Central memory CD8-positive, alpha-beta T cell (primary cell): ENCODE results near the gene CCDC192.
A peak's percentile ranks its signal among the peaks of the same experiment; 100 is the strongest.

Source experiments
- ATAC-seq: fragments of 150-1000 bp; cut with Tn5 transposase; replicated peaks from 2 replicates; pipeline ENCODE4 v1.10.0; 2022; ENCODE audit warnings: mild to moderate bottlenecking, moderate FRiP score, moderate number of reproducible peaks; ENCODE audit not compliant: poor library complexity, severe bottlenecking; ENCODE audit errors: extremely low read depth
- DNase-seq, 2 donors: peaks; one replicate each; pipeline ENCODE4 v3.0.0; 2021; ENCODE audit warnings: low spot score in 2 of 2
- H3K27ac Mint-ChIP-seq: one replicate; pipeline ENCODE4 v1.8.0; 2022; ENCODE audit warnings: low read depth, mild to moderate bottlenecking, moderate library complexity, mixed read lengths
- H3K27me3 Mint-ChIP-seq: one replicate; pipeline ENCODE4 v1.8.0; 2022; ENCODE audit warnings: mixed read lengths
- H3K36me3 Mint-ChIP-seq: one replicate; pipeline ENCODE4 v1.8.0; 2022; ENCODE audit warnings: mild to moderate bottlenecking, moderate library complexity, mixed read lengths; ENCODE audit not compliant: insufficient read depth
- H3K4me1 Mint-ChIP-seq: one replicate; pipeline ENCODE4 v1.8.0; 2022; ENCODE audit warnings: mixed read lengths
- H3K4me3 Mint-ChIP-seq: one replicate; pipeline ENCODE4 v1.8.0; 2022; ENCODE audit warnings: mild to moderate bottlenecking, moderate library complexity, mixed read lengths
- H3K9me3 Mint-ChIP-seq: one replicate; pipeline ENCODE4 v1.8.0; 2022; ENCODE audit warnings: mixed read lengths

The CCDC192 gene

DNA sequence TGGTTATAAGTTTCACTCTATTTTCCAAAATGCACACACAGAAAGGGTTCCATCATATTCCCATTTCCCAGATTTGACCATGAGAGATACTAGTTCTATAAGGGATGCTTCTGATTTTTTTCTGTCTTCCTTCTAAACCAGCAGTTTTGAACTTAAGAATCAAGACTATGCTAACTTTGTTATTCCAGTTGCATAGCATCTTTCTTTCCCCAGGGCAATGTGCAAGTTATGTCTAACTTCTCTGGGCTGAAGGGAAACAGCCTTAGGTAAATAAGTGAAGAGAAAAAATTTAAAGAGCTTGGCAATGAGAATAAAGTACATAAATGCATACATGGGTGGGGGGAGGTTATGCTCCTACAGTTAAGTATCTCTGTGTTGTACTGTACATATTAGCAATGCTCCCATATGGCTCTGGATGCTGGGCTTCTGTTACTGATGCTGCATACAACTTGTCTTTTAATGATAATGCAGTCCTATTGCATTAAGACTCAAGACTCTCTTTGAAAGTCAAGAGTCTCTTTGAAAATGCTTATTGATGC, 254.6 kb downstream of the CCDC192 start:
- no peak overlapping the region for H3K27ac Mint-ChIP-seq
- no peak overlapping the region for H3K4me3 Mint-ChIP-seq
- peaks cover 13% of the 10 kb centered on the region for H3K4me1 Mint-ChIP-seq
- no peaks in the 10 kb centered on the region for H3K9me3 Mint-ChIP-seq
- peaks cover 3% of the 10 kb centered on the region for H3K36me3 Mint-ChIP-seq
- H3K27me3 Mint-ChIP-seq = no peaks in the 10 kb centered on the region
- no peak for ATAC-seq
- DNase-seq = no peak

DNA sequence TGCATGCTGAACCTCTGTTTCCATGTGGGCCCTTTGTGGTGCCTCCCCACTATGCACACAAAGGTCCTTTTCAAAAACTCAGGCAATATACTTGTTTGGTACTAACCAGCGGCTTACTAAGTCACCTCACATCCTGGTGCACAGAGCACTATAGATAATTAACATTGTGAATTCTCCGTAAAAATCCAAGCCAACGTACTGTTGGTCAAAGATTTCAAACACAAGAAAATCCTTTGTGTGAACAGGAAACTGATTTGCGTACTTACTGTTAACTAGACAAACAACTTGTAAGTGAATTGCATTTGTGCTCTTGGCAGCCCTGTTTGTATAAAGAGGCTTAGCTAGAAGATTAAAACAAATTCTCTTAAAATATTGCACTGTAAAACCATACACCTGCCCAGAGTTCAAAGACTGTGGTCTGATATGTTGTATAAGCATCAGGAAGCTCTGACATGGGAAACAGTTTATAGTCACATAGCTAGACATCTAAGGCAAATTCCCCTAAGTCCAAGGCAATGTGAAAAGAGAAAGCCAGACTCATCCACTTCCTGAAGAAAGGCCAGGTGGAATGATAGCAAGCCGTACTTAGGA, 255.3 kb downstream of the CCDC192 start:
- no peaks in the 10 kb centered on the region for H3K27me3 Mint-ChIP-seq
- H3K9me3 Mint-ChIP-seq = no peaks in the 10 kb centered on the region
- no peak overlapping the region for H3K27ac Mint-ChIP-seq
- peaks cover 3% of the 10 kb centered on the region for H3K36me3 Mint-ChIP-seq
- DNase-seq = no peak
- no peak overlapping the region for H3K4me3 Mint-ChIP-seq
- H3K4me1 Mint-ChIP-seq = peaks cover 13% of the 10 kb centered on the region
- ATAC-seq = no peak

DNA sequence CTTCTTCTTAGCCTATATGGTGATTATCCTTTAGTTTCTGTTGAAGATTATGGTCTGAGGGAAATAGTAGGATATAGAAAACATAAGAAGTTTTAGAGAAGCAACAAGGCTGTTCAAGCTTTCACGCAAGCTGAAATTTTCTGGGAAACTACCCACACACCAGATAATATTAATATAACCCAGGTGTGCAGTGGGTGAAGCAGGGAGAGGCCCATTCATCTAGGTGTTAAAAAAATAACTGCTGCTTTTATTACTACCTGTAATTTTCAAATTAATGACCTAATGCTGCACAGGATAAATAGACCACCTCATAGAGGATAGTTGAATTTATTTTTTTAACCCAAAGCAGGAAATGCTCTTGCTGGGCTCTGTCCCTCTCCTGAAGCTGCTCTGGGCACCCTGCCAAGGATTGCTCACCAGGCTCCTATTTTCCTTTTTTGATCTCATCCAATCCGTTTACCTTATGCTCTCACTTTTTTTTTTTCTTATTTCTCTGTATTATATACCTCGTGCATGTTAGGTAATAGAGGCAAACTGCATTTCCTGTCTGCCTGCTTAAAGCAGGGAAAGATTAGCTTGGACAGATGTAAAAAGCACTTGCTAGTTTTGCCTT, 256.1 kb downstream of the CCDC192 start:
- Mint-ChIP-seq H3K27ac (peak overlapping the region; percentile 67), H3K9me3 (no peaks in the 10 kb centered on the region), H3K27me3 (no peaks in the 10 kb centered on the region), H3K36me3 (peaks cover 1% of the 10 kb centered on the region), H3K4me3 (no peak overlapping the region), H3K4me1 (peaks cover 13% of the 10 kb centered on the region)
- ATAC-seq (no peak), DNase-seq (no peak)

DNA sequence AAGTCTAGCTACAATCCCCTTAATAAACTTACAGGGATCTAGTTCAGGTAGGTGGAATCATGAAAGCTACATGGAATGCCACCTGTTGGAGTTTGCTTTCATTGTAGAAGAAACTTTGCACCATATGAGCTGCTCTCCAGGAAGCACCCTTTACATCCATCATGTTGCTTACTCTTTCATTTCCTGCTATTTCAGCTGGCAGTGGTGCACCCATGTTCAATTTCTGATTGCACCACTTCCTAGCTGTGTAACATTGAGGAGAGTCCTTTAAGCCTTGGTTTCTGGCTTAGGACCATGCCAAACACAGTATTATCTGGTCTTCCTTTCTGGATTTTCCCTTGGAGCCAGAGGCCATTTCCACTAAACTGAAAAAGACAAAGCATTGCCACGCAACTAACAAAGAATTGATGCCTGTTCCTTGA, 257.1 kb downstream of the CCDC192 start:
- Mint-ChIP-seq H3K4me1 (peaks cover 13% of the 10 kb centered on the region), H3K36me3 (peaks cover 1% of the 10 kb centered on the region), H3K4me3 (no peak overlapping the region), H3K9me3 (no peaks in the 10 kb centered on the region), H3K27ac (no peak overlapping the region), H3K27me3 (no peaks in the 10 kb centered on the region)
- ATAC-seq = no peak
- DNase-seq = no peak

DNA sequence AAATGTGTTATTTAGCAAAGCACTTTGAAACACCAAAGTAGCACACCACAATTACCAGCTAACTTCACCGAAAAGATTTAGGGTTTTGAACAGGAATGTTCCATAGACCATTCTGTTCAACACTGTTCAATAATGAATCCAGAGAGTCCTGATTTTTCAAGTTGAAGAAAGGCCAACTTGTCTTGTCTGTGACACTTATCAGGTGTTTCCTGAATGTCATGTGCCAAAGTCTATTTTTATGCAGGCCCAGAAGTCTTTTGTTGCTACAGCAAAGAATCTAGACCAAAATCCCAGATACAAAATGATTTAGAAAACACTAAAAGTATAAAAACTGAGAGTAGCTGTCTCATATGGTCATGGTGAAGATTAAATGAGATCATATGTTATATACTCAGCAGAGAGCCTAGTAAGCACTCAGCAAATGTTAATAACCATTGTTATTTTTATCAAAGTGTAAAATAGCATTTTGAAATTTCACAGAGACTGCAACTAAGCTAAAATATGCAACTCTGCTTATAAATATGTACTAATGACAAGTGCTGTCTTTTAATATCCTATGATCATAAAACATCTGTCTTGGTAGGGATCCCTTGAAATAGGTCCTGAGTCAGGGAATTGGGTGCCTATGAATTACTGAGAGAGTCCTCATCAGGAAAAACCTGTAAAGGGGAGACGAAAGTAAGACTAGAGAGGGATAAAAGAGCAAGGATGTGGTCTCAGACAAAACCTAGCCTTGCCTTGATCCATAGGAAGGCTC, 258.0 kb downstream of the CCDC192 start:
- no peaks in the 10 kb centered on the region for H3K9me3 Mint-ChIP-seq

DNA sequence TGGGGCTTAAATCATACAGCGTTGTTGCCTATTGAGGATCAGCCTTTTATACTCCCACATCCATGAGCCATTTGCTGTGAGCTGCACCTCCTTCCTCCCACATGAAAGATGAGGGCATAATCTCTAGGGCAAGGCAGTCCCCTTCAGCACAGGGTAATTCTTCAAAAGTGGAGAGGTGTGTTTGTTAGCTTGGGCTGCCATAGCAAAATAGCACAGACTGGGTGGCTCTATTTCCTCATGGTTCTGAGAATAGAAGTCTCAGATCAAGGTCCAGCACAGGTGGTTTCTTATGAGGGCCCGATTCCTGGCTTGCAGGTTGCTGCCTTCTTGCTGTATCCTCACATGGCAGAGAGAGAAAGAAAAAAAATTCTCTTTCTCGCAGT, 258.6 kb downstream of the CCDC192 start:
- no peak for DNase-seq
- no peaks in the 10 kb centered on the region for H3K27me3 Mint-ChIP-seq
- H3K9me3 Mint-ChIP-seq = no peaks in the 10 kb centered on the region
- H3K4me1 Mint-ChIP-seq = peaks cover 13% of the 10 kb centered on the region
- no peaks in the 10 kb centered on the region for H3K36me3 Mint-ChIP-seq
- H3K4me3 Mint-ChIP-seq = no peak overlapping the region
- H3K27ac Mint-ChIP-seq = no peak overlapping the region
- ATAC-seq = no peak

More for the DNA sequence above, 258.0 kb downstream of the CCDC192 start:
- no peak overlapping the region for H3K27ac Mint-ChIP-seq
- DNase-seq (no peak), ATAC-seq (no peak)
- no peaks in the 10 kb centered on the region for H3K27me3 Mint-ChIP-seq
- no peak overlapping the region for H3K4me3 Mint-ChIP-seq
- peaks cover 13% of the 10 kb centered on the region for H3K4me1 Mint-ChIP-seq
- no peaks in the 10 kb centered on the region for H3K36me3 Mint-ChIP-seq

DNA sequence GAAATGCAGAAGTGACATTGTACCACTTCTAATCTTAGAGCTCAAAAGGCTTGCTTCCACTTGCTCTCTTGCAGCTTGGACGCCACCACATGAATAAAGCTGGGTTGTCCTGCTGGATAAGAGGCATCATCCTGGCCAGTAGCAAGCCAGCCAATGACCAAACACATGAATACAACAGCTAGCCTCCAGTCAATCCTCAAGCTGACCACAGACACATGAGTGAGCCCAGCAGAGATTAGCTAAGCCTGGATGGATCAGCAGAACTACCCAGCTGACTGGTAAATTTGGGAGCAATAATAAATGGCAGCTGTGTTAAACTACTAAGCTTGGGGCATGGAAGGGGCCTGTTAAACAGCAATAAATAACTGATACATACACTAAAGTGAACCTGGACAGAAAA, 259.3 kb downstream of the CCDC192 start:
- Mint-ChIP-seq H3K4me3 (no peak overlapping the region), H3K4me1 (peaks cover 13% of the 10 kb centered on the region), H3K27ac (no peak overlapping the region), H3K36me3 (no peaks in the 10 kb centered on the region), H3K9me3 (no peaks in the 10 kb centered on the region), H3K27me3 (no peaks in the 10 kb centered on the region)
- DNase-seq = no peak
- no peak for ATAC-seq

DNA sequence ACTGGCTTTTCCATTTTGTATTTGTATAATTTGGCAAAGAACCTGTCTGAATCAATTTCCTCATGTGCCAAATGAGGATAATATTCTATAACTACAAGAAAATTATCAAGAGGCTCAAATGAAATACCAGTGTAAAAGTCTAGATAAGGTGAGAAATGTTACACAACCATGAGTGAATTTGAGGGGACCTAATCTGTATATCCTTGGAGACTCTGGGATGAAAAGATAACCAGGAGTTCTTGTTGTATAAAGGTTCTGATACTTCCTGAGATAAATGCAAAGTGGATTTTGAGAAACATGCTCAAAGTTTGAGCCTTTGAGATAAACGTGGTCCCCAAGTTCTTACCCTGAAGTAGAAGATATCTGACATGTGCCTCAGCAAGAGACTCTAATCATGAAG, 260.0 kb downstream of the CCDC192 start:
- Mint-ChIP-seq H3K4me3 (no peak overlapping the region), H3K27me3 (no peaks in the 10 kb centered on the region), H3K4me1 (peaks cover 13% of the 10 kb centered on the region), H3K27ac (no peak overlapping the region), H3K36me3 (no peaks in the 10 kb centered on the region), H3K9me3 (no peaks in the 10 kb centered on the region)
- ATAC-seq = no peak
- no peak for DNase-seq

DNA sequence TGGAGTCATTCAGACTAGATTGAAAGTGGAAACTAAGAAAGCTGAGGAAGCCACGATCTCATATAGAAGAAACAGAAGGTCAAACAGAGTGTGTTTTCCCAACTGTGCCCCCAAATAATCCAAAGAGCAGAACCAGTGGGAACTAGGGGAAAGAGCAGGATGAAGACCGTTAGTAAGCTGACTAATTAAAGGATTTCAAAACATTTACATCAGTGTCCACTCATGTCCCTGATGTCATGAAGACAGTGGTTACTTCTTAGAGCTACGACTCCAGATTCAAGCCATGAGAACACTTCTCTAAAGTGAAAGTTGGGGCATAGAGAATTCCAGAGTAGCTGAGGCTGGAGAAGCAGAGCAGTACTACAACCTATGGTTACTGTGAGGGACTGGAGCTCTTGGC, 260.7 kb downstream of the CCDC192 start:
- Mint-ChIP-seq H3K4me3 (no peak overlapping the region), H3K9me3 (no peaks in the 10 kb centered on the region), H3K36me3 (no peaks in the 10 kb centered on the region), H3K27ac (no peak overlapping the region), H3K27me3 (no peaks in the 10 kb centered on the region), H3K4me1 (peaks cover 13% of the 10 kb centered on the region)
- ATAC-seq = no peak
- DNase-seq = no peak

DNA sequence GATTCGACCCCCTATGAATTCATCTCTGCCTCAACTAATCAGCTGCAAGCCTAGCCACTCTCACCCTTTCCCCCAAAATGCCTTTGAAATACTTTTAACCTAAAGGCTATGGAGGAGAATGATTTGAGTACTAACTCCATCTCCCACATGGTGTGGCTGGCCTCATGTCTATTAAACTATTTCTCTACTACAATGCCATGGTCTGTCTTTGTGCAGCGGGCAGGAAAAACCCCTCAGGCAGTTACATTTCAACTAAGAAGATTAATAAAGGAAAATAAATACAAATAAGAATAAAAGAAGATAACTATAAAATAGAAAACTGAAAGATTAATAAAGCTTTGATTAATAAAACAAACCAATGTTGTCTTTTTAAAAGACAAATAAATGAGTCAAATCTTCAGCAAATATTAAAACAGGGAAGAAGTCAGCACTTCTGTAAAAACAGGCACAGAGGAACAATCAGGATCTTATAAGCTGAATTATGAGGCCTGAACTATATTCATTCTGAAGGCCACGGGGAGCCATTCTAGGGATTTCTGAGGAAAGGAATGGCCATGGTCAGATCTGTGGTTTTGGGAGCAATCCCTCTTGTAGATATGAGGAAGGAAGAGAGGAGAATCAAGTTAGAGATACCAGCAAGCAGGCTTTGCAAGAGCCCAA, 264.3 kb downstream of the CCDC192 start:
- no peaks in the 10 kb centered on the region for H3K36me3 Mint-ChIP-seq
- no peak overlapping the region for H3K27ac Mint-ChIP-seq
- ATAC-seq = no peak

DNA sequence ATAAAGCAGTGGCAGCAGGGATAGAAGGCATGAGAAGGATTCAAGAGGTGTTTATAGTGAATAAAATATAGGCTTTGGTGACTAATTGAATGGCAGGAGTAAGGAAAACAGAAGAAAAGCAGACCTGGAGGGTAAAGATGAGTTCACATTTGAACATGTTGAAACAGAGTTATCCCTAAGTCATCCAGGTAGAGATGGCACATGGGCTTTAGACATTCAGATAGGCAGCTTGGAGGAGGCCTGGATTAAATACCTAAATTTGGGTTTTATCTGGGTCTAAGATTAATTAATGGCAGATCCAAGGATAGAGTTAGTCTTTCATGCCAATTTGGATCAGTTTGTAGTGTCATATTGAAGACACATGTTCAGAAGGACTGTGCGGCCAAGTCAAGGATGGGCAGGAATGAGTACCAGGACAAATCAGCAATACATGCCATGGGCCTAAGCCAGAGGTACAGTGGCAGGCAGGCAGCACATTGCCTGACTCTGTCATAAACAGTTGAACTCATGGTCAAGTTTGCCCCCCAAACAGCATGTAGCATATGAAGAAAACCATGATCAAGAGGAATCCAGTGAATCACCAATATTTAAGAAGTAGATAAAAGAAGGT, 264.9 kb downstream of the CCDC192 start:
- H3K36me3 Mint-ChIP-seq = no peaks in the 10 kb centered on the region
- H3K27me3 Mint-ChIP-seq = no peaks in the 10 kb centered on the region
- no peak overlapping the region for H3K27ac Mint-ChIP-seq
- no peaks in the 10 kb centered on the region for H3K4me1 Mint-ChIP-seq
- DNase-seq (no peak), ATAC-seq (no peak)
- H3K4me3 Mint-ChIP-seq = no peak overlapping the region
- H3K9me3 Mint-ChIP-seq = no peaks in the 10 kb centered on the region

More for the DNA sequence above, 264.3 kb downstream of the CCDC192 start:
- Mint-ChIP-seq H3K4me1 (no peaks in the 10 kb centered on the region), H3K4me3 (no peak overlapping the region), H3K9me3 (no peaks in the 10 kb centered on the region), H3K27me3 (no peaks in the 10 kb centered on the region)
- DNase-seq = no peak

DNA sequence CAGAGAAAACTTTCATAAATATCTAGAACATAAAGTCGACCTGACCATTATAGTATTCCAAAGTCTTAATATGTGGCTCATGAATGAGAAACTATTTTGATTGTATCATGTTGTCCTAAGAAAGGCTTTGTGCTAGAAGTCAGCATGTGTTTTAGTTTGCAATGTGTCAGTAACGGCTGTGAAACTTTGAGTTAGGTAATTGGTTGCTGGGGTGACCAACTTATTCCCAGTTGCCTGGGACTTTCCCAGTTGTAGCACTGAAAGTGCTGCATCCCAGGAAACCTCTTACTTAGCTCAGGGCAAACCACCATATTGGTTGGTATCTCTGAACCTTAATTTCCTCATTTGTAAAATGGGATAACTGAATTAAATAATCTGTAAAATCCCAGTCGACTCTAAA, 265.8 kb downstream of the CCDC192 start:
- H3K27me3 Mint-ChIP-seq = no peaks in the 10 kb centered on the region
- peaks cover 2% of the 10 kb centered on the region for H3K36me3 Mint-ChIP-seq
- no peak overlapping the region for H3K27ac Mint-ChIP-seq
- no peak for ATAC-seq
- no peak for DNase-seq
- no peak overlapping the region for H3K4me3 Mint-ChIP-seq
- no peaks in the 10 kb centered on the region for H3K4me1 Mint-ChIP-seq
- H3K9me3 Mint-ChIP-seq = no peaks in the 10 kb centered on the region
